Stimulated activated CD4-positive, alpha-beta T cell treated with anti-CD3 and anti-CD28 coated beads, Interleukin-2, amount 100 ng/mL, for 4 hours (primary cell): ENCODE measurements around the gene CFAP100.

Experiments
- DNase-seq: peaks from one replicate; pipeline ENCODE4 v3.0.0-alpha.2; 2020; ENCODE audit warnings: low read depth

The CFAP100 gene

DNA sequence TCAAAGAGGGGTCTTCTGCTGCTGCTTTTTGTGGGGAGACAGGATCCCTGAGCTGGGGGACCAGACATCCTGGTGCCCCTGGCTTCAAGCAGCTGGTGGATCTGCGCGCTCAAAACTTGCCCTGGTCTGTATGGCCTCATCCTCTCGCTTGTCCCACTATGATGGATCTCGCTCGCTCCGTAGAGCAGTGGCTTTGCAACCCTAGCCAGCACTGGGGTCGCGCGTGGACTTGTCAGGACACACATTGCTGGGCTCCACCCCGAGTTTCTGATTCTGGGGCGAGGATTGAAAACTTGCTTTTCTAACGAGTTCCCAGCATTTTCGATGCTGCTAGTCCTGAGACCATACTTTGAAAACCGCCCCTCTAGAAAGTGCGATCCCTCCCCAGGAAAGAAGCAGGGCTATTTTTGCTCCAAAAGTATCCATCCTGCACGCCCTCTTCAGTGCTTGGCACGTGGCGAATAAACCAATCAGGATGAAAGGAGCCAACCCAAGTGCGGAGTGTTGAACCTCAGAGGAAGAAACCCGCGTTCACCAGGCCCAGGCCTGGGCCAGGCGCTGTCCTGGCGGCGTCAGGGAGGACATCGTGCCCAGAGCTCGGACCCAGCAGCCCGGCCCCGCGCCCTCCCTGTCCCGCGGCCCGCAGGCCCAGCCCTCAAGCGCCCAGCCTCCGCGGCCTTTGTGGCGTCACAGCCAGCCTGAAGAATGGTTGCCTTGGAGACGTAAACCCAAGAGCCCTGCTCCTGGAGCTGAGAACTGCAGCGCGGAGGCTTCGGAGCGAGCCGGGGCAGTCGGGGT lies at the start of gene CFAP100:
Gene CFAP100, plus strand, starts transcription at position 731 of the 798 bp plus-strand sequence. CDS start 1,092 bp downstream, outside the sequence.
- no peak for DNase-seq

DNA sequence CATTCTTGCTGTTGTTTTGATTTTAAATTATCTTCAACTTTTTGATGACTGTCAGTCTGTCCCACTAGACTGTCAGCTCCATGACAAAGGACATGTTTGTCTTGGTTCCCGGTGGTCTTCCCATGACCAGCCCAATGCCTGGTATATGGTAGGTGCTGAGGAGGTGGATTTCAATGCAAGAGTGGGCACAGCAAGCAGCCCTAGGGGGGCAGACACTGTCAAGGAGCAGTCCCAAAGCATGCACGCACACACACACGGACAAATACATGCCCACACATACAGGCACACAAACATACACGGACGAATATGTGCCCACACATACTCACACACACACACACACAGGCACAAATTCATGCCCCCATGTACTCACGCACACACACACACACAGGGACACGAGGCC lies 49.5 kb upstream of the CFAP100 start:
- no peak for DNase-seq

DNA sequence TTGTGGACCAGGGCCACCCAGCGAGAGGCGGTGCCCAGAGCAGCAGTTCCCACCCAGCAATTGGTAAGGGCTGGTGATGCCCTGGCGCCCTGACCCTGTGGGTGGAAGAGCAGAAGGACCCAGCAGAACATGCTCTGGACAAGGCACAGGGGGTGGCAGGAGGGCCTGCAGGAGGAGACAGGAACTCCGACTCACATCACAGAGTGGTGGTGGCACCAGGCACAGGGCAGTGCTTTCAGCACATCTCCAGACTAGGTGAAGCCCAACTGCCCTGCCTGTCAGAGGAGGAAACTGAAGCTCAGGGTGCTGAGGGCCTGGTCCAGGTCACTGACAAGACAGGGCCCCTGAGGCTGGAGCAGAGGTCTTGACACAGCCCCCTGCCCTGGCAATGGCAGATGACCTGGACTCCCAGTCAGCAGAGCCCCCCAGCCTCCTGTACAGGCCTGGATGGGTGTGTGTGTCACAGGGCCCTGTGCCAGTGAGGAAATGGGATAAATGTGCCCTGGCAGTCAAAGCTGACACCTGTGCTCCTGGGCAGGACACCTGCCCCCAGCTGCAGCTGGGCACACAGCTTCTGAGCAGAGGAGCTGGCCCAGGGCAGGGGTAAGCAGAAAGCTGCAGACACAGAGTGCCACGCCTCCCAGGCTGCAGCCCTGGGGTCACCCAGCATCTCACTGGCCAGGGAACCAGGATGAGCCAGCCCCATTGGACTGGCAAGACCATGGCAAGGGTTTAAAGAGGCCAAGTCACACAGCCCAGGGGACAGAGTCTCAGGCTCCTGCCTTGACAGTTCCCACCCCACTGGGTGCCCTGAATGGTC lies 48.9 kb upstream of the CFAP100 start:
- DNase-seq = no peak

DNA sequence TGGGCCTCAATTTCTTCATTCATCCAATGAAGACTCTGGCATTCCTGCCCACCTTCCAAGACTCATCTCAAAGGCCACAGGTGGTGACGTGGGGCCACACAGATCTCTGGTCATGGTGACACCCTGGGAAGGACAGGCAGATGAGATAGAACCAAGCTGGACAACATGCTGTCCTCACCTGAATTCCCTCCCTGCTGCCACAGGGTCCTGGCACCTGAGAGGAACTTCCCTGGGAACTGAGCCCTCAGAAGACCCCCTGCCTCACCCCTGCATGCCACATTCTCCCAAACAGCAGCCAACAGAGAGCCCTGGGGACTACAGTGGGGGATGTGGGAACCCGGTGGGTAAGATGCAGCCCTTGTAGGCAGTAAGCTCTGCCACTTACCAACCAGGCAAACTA lies 48.2 kb upstream of the CFAP100 start:
- no peak for DNase-seq

DNA sequence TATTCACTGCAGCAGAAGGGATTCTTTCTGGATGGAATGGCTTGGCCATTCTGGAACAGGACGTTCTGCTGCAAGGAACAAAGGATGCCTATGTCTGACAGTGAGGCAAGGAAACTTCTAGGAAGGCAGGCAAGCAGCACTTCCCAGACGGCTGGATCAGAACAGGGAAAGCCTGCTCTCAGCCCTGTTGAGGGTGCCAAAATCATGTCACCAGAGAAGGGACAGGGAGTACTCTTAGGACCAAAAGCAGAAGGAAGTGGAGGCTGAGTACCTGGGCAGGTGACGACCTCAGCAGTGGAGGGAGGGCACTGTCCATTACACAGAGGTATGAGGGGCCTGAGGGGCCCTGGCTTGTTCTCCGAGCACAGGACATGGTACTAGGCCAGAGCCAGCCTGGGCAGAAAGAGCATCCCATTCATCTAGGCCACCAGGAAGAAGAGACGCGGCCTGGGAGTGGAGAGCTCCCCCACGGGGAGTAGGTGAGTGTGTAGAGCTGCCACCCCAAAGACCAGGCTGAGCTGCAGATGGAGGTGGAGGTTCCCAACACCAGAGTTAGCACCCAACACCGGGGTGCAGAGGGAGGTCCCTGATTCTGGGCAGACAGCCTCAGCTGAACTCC lies 47.1 kb upstream of the CFAP100 start:
- DNase-seq = no peak

DNA sequence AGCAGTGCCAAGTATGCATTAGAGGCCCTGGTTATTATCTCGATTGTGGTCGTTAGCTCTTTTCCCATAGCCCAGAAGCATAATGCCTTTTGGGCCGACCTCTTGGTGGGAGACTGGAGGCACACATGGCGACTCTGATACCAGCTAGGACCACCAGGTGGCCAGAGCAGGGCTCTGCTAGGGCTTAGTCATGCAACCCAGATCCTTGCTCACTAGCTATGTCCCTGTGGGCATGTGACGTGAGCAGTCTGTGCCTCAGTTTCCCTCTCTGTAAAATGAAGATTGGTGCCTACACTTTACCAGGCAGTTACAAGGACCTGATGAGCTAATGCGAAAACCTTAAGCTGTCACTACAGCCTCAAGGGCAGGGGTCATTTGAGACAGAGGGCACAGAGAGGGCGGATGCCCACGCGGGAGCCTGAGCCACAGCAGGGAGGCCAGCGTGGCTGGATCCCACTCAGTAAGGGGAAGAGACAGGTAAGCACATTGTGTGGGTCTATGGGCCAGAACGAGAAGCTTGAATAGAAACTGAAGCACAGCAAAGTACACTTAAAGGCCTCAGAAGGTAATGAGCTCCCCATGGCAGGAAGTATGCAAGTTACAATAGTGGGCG lies 46.3 kb upstream of the CFAP100 start:
- no peak for DNase-seq

DNA sequence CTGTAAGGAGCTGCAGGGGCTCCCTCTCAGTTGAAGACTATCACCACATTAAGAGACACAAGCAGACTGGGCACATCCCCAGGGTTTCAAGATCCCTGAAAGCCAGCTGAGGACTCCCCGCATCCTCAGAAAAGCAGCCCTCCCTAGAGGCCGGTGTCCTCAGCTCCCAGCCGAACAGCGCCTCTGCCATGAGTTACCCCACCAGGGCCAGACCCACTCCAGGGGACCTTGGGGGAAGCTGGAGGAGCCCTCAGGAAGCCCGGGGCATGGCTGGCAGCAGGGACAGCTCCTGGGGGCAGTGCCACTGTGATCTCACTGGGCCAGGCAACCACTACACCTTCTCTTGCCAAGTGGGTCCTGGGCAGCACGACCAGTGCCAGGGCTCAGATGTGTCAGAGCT lies 45.6 kb upstream of the CFAP100 start:
- DNase-seq = no peak

DNA sequence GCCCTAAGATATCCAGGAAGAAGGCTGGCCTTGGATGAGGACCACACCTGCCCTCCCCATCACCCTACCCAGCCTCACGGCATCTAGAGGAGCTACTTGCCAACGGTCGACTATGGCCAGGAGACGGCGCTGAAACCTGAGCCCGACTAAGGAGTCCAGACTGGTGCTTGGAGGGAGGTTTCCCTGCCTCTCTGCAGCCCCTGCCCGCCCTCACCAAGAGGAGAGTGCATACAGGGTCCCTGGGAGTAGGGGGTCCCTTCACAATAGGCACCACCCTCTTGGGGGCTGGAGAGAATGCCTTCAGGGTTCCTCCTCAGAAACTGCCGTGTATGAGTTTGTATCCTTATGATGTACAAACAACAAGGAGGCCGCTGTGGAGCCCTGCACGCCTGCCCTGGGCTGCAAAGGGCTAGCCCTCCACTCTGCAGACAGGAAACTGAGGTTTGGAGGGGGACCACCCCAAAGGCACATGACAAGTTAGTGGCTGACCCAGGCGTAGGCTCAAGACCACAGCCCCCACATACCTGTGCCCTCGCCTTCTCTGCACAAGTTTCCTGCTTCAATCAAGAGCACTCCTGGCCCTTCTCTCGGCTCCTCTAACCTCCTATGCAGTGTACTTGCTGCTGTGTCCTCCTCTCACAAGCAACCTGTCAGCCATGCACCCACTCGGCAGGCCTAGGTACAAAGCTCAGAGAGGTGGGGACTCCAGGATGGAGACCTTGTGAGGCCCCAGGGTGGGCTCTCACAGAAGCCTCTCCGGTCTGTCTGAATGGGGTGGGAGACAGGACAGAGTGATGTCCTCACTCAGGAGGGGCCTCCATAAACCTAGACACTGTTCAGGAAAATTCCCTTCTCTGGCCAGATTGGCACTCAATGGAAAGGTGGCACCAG lies 44.9 kb upstream of the CFAP100 start:
- DNase-seq = no peak

DNA sequence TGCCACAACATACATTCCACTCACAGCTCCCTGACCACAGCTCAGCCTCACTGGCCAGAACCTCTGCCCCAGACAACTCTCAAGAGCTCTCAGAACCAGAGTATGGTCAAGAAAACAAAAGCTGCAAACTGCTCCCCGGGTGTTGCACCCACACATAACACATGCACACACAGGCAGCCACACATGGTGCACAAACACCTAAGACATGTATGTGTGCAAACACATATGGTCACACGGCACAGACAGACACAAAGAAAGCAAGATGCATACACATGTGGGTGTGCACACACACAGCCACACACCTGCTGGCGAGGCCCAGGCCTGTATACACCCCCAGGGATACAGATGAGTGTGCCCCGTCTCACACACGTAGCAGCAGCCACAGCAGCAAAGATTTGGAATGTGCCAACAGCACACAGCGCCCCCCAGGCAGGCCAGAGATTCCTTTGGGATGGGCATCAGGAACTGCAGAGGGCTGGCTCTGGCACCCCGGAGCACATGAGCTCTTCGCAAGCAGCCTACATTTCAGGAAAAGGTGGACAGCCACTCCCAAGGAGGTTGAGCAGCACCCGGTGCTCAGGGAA lies 44.1 kb upstream of the CFAP100 start:
- no peak for DNase-seq

DNA sequence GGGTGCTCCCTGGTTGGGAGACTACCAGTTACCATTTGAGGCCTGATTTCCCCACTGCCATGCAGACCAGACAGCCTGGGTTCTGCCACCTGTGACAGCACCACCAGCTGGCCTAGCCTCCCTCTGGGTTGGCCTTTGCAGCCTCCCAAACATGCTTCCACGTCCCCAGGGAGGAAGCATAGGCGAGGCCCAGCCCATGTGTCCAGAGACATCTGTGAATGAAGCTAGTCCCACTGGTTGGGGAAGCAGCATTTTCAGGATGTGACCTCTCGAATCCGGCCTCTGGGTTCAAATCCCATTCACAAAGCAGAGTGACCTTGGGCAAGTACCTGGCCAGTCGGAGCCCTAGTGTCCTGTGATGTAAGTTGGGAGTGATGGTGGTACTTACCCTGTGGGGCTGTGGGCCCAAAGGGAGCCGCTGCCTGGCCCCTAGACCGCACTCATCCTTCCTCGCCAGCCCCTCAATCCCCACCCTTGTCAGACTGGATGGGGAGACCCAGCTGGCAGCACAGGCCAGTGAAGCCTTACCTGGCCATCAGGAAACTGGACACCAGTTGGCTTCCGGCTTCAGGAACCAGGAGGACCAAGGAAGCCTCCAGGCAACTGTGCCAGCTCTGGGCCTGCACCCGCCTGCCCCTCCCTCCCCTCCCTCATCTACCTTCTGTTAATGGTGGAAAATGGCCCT lies 43.5 kb upstream of the CFAP100 start:
- DNase-seq = no peak

DNA sequence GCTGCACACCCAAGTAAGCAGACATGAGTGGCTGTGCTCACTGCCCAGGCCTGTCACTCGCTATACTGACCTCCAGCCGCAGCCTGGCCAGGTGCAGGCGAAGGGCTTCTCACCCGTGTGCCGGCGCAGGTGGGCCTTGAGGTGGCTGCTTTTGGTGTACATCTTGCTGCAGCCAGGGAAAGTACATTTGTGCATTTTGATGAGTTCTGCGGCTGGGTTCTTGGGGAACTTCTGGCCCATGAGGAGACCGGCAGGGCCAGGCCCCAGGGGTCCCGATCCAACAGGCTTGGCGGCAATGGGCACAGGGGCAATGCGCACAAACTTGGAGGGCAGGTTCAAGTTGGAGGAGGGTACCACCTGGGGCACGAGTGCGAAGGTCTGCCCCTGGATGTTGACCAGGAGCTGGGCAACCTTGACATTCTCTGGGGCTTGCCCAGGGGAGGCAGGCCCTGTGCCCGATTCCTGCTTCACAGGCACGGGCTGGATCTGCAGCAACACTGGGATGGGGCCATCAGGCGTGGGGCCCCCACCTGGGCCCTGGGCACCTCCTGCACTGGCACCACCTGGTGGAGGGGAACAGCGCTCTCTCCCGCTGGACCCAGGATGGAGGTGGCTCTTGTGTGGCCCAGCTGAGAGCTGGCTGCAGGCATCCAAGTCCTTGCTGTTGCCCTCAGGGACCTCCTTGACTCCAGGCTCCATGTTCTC lies 42.8 kb upstream of the CFAP100 start:
- DNase-seq = no peak

DNA sequence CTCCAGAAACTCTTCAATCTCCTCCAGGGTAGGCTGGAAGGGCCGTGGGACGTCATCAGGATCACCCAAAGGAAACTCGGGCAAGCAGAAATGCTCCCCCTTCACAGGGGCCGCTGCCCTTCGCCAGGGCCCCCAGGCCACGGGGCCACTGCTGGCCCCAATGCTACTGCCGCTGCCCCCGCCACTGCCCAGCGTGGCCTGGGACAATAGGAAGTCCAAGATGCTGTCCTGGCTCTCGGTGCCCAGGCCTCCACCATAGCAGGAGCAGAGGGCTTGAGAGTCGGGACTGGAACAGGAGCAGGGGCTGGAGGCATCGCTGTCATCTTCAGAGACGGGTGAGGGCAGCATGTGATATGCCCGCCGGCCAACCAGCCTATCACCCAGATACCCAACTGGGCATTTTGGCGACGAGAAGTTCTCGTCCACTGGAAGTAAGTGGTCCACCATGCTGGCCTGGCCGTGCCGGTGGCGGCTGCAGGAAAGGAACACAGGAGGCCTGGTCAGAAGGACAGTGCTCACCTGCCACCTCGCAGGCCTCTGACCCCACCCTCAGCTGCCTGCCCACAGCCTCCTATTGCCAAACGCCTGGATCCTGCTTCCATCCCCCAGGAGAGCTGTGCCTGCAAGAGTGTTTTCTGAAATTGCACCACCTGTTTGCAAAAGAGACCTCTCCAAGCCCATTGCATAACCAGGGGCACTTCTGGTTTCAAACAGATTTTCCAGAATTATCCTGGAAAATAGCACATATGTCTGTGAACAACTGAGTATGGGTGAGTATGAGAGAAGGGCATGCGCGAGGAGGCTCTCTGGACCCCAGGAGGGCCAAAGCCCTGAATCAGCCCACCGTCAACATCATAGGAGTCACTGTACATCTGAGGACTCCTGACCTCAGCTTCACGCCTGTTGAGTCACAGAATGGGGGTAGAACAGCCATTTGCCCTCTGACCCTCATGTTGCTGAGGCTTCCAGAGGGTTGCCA lies 41.9 kb upstream of the CFAP100 start:
- no peak for DNase-seq

DNA sequence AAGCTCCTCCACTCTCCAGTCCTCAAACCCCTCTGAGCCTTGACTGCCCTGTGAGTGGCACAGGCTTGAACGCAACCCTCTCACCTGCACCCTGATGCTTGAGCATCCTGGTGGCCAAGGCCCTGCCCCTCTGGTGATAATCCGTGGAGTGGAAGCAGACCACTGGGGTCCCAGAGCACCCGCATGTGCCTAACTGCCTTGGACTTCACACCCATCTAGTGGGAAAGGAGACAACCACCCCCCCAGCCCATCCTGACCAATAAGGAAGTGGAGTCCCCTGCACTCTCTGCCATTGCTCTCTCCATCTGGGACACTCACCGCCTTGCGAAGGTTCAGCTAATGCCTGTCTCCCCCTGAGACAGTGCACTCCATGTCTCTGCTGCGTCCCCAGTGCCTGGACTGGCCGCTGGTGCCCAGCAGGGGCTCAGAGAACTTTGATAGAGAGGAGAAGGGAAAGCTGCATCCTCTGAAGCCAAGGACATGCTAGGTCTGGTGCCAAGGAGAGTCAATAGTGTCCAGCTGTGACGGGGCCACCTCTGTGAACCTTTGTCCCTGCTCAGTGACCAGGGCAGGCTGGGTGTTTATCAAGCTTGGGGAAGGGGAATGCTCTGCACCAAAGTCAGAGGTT lies 40.9 kb upstream of the CFAP100 start:
- no peak for DNase-seq

DNA sequence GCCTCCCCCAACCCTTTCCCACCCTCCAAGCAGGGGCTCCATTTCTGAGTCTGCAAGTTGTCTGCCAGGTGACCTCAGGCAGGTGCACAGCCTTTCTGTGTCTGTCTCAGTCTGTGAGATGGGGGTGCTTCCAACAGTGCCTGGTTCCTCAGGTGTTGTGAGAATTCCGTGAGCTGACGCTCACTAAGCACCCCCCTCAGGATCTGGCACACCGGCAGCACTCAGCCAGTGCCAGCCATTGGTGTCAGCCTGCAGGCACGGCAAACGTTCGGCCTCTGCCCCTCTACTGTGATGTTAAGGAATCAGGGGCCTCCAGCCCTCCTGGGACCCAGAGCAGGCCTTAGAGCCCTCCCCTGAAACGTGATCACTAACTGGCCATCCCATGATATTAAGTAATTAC lies 39.9 kb upstream of the CFAP100 start:
- no peak for DNase-seq

DNA sequence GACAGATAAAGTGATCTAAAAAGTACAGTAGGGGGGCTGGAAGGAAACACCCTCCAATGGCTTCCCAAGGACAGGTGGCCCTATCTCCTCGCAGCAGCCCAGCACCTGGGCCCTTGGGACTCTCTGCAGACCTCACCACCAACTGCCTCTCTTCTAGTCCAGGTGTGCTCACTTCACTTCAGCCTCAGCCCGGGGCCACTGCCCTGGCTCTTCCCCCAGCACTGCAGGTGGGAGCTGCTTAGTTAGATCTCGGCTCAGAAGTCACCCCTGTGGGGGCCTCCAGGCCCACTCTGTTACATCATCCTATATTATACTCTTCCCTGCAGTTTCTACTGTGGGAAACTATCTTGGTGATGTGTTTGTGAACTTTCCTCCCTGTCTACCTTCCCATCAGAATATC lies 39.5 kb upstream of the CFAP100 start:
- no peak for DNase-seq

DNA sequence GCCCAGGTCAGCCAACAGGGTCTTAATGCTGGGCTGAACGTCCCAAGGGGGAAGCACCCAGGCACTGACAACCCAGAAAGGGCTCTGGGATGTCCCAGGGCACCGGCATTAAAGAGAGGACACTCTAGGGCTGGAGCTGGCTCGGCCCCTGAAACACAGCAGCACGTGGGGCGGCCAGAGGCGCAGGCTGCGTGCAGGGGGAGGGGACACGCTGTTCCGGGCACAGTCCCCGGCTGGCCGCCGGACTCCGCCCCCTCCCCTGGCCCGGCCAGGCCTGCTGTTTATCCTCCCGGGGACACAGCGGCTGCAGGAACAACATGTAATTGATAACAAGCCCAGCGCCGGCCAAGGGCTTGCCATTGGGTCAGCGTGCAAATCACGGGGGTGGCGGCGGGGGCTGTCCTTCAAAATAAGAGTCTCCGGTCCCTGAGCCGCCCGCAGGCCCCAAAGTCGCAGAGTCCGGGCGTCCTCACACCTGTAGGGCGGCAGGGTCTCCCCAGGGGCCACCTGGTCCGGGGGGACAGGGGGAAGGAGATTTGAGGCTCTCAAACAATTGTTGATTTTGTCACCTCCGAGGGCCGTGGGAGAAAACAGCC lies 38.8 kb upstream of the CFAP100 start:
- no peak for DNase-seq

DNA sequence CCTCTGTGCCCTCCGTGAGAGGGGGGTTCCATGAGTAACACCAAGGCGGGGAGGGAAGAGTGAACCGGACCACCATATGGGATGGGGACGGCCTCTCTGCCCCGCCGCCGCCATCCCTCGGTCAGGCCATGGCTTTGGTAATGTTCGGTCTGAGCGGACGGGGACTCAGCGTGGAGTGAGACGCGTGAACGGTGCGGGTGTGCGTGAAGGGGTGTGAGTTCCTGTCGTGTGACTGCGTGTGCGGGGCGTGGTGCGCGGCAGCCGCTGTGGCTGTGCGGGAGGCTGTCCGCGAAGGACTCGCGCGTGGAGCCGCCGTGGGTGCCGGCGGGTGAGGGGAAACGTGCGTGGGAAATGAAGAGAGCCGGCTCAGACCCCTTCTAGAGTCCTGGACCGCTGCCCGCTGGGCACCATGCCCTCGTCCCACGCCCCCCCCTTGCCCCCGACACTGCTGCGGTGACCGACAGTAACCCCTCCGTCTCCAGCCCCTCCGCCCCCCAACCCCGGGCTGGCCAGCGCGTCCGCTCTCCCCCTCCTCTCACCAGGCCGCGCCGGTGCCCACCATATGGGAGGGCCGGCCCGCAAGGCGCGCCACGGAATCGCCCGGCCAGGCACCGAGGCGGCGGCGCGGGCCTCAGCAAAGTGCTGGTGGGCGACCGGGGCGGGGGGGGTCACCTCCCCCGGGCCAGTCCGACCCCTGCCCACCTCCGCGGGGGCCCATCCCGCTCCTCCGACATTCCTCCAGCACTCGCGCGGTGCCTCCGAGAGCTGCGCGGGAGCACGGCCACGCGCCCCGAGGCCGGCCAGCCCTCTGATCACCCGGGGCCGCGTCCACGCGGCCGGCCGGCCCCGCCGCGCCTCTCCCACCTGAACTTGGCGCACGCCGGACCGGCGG lies 38.1 kb upstream of the CFAP100 start:
- DNase-seq = no peak
